ENCODE data around the gene OR1A1.
"Not testable (repeated sequence)": the region's sequence is repeated elsewhere in the genome, so short reads cannot be mapped to it uniquely, and the experiment has no call there.

Gene OR1A1, protein sequence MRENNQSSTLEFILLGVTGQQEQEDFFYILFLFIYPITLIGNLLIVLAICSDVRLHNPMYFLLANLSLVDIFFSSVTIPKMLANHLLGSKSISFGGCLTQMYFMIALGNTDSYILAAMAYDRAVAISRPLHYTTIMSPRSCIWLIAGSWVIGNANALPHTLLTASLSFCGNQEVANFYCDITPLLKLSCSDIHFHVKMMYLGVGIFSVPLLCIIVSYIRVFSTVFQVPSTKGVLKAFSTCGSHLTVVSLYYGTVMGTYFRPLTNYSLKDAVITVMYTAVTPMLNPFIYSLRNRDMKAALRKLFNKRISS

DNA sequence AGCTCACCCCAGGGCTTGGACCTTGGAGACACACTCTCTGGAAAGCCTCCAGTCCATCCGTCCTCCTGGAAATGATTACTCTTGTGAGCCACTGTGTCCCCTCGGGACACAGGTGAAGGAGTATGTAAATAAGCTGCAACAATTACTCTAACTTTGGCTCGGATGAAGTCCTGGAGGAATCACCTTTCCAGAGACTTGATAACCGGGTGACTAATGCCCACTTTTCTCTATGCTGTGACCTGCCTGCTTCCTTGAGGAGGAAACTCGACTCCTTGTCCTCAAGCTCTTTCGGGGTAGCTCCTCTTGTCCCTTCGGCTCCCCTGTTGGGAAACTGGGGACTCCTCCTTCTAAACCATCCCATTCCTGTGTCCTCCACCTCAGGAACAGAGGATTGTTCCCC lies at the start of gene OR1A1:
Gene OR1A1 (plus strand): TSS at position 301 of the 400 bp plus-strand sequence. CDS start 7,954 bp downstream, outside the sequence.
- no peak for DNase-seq (ENCODE audit: low spot score)

DNA sequence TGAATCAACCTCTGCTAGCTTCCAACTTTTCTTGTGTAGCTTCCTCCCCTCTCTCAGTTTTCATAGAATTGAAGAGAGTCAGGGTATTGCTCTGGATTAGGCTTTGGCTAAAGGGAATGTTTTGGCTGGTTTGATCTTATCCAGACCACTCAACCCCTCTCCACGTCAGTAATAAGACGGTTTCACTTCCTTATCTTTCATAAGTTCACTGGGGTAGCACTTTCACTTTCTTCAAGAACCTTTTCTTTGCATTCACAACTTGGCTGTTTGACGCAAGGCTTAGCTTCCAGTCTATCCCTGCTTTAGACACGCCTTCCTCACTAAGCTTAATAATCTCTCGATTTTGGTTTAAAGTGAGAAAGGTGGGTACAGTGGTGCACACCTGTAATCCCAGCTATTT lies 39.9 kb upstream of the OR1A1 start:
- DNase-seq (ENCODE audit: low spot score), result no peak

DNA sequence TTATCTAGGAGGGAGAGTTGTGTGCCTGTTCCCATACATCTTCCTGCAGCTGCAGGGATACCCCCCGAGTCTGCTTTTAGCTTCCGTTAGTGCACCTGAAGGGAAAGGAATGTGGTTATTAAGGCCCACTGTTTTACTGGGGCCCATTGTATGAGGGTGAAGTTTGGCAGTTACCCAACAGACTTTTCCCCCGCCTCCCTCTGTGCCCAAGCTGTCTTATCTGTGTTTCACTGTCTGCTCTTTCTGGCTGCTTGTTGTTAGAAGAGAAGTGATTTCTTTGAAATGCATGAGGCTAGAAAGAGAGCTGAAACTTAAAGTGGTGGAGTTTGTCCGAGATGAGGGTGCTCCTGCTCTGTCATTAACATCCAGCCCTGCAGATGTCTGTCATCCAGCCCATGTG lies 17.5 kb upstream of the OR1A1 start:
- DNase-seq (ENCODE audit: low spot score), result no peak

DNA sequence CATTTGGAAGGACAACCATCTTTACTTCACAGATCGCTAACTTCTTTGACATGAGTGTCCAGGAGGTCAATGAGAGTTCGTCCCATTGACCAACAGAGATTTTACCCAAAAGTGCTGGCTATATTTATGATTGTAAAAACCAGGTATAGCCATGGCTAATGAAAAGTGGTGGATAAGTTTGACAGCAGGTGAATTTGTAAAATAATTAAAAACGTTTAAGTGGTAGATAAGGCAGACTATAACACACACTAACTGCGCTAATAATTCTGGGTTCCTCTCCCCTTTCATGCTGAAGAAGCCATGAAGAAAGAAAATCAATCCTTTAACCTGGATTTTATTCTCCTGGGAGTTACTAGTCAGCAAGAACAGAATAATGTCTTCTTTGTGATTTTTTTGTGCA lies 10.2 kb upstream of the OR1A1 start, which contains the start of gene OR1A2:
Gene OR1A2 (plus strand): TSS at position 301 of the 400 bp plus-strand sequence. CDS start 0 bp downstream, at position 301.
- DNase-seq (ENCODE audit: low spot score), result no peak

DNA sequence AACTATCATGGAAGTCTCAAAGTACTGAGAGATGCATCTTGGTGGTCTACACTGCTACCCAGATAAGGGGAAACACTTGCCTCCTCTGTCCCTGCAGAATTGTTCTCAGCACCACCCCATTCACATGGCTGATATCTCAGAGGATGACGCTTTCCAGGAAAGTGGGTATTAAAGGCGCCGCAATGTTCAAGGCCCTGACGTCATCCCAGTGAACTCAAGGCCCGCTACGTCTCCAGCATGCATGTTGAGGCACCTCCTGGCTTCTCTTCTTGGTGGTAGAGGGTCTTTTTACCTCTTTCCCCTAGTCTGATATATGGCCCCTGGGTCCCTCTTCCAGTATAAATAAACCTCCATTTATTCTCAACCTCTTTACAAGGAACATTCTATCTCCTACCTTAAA lies 1.0 kb downstream of the OR1A1 start:
- DNase-seq (ENCODE audit: low spot score), result no peak

DNA sequence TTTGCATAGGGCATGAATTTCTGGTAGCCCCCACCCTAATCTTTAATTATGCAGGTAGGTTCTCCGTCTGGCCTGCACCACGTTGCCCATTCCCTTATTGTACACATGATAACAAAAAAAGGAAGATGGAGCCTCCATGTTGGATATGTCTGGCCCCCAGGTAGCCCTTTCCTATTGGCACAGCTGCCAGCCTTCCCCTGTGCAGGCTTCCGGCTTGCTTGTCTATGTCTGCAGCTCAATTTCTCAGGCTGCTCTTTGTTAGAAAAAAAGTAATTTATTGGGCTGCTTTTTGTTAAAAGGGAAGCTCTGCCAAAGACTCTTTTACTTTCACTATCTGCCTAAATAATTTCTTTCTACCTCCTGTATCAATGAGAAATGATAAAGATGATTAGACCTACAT lies 5.5 kb downstream of the OR1A1 start:
- no peak for DNase-seq (ENCODE audit: low spot score)

DNA sequence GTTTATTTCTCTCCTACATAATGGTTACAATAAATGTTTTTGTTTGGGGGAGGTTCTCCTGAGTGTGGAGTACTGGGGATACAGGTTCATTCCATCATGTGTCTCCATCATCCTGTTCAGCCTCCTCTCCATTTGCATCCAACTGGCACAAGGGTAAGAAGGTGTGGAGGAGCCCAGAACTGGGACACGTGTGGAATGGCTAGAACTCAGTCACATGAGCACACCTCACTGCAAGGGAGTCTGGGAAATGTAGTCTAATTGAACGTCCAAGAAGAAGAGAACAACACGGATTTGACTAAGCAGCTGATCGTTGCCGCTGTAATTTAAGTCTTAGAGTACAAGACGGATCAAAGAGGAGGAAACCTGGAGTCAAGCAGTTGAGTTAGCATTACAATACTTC lies 6.1 kb downstream of the OR1A1 start:
- DNase-seq (ENCODE audit: low spot score), result no peak

DNA sequence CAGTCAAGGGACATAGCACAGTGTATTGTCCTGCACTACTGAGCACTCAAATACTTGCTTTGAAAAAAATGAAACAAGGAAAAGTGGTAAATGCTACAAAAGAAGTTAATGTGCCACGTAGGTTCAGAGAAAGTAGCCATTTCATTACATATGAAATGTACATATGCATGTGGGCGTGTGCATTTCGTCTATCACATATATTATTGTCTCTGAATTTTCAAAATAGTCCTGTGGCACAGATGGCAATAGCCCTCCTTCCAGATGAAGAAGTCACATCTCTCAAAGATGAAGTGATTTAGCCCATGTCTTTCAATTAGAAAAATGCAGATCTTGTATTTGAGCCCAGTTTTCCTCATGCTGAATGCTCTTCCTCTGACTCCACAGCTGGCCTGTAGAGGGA lies 12.5 kb downstream of the OR1A1 start:
- not testable (repeated sequence) for DNase-seq (ENCODE audit: low spot score)

DNA sequence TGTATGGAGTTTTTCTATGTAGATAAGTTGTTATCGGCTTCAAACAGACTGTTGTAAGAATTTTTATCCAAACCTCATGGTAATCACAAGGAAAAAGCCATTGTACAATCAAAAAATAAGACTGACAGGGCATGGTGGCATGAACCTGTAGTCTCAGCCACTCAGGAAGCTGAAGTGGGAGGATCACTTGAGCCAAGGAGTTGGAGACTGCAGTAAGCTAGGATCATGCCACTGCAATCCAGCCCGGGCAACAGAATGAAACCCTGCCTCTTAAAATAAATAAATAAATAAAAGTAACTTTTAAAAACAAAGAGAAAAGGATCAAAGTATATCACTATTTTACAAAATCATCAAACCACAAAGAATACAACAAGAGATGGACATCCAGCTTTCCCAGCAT lies 14.4 kb downstream of the OR1A1 start:
- no peak for DNase-seq (ENCODE audit: low spot score)

DNA sequence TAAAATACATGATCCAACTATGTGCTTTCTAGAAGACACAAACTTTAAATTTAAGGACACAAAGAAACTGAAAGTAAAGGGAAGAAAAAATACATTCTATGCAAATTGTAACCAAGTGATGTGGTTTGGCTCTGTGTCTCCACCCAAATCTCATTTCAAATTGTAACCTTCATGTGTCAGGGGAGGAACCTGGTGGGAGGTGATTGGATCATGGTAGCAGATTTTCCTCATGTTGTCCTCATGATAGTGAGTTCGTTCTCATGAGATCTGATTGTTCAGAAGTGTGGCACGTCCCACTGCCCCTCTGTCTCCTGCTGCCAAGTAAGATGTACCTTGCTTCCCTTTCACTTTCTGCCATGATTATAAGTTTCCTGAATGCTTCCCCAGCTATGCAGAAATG lies 15.0 kb downstream of the OR1A1 start:
- no peak for DNase-seq (ENCODE audit: low spot score)

DNA sequence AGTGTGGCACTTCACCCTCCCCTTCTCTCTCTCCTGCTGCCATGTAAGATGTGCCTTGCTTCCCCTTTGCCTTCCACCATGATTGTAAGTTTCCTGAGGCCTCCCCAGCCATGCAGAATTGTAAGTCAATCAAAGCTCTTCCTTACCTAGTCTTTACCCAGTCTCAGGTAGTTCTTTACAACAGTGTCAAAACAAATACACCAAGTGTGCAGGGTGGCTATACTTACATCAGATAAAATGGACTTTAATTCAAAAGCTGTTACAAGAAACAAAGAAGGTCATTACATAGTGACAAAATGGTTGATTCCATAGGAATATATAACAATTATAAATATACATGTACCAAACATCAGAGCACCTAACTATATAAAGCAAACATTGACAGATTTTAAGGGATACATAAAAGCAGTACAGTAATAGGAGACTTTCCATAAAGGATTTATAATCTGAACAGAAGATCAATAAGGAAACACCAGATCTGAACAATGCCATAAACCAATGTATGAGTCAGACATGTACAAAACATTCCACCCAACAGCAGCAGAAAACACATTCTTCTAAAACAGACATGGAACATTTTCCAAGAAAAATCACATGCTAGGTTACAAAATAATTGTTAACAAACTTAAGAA lies 17.4 kb downstream of the OR1A1 start:
- not testable (repeated sequence) for DNase-seq (ENCODE audit: low spot score)

DNA sequence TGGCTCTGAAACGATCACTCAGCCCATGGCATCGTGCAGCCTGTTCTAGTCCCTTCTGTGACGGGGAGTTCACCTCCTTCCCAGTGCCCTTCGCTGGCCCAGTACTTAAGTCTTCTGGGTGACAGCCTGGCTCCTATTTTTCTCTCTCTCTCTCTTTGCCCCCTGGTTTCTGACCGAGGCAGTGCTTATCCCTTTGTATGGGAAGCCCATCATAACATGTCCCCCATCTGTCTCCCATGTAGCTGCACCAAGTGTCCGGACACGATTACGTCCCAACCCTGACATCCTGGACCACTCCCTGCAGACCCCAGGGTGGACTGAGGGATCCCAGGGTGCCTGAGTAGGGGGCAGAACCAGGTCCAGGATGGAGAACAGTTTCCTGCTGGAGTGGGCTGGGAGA lies 24.8 kb downstream of the OR1A1 start:
- not testable (repeated sequence) for DNase-seq (ENCODE audit: low spot score)

DNA sequence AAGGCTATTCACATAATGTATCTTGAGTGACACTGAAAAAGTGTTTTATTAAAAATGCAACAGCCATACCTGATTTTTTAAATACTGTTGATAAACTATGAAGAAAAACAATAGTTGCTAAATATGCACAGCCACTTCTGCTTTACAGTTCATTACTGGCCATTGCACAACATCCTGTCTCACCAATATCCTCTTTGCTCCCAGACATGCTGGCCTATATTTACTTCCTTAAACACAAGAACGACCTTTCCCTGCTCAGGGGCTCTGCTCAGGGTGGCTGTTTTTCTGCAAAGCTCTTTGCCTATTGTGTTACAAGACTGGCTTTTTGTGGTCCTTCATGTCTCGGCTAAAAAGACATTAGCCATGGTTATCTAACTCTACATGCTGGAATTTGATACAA lies 31.2 kb downstream of the OR1A1 start:
- DNase-seq (ENCODE audit: low spot score), result not testable (repeated sequence)

DNA sequence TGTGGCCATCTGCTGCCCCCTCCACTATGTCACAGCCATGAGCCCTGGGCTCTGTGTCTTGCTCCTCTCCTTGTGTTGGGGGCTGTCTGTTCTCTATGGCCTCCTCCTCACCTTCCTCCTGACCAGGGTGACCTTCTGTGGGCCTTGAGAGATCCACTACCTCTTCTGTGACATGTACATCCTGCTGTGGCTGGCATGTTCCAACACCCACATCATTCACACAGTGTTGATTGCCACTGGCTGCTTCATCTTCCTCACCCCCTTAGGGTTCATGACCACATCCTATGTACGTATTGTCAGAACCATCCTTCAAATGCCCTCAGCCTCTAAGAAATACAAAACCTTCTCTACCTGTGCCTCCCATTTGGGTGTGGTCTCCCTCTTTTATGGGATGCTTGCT lies 33.6 kb downstream of the OR1A1 start:
- DNase-seq (ENCODE audit: low spot score), result not testable (repeated sequence)

DNA sequence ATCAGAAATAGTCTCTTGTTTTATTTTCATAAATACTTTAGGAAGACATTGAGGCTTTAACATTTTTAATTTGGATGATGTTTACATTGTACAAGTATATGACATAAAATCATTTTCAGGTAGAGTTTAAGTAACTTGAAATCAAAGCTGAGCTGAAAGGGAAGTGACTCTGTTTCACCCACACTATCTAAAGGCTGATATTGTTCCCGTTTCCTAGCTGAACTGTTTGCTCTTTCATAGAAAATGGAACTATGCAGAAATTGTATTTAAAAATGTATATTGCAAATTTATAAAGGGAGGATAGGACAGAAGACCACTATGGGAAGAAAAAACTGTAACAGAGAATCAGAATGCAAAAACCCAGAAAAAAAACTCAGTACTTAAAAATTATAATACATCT lies 37.4 kb downstream of the OR1A1 start:
- not testable (repeated sequence) for DNase-seq (ENCODE audit: low spot score)

DNA sequence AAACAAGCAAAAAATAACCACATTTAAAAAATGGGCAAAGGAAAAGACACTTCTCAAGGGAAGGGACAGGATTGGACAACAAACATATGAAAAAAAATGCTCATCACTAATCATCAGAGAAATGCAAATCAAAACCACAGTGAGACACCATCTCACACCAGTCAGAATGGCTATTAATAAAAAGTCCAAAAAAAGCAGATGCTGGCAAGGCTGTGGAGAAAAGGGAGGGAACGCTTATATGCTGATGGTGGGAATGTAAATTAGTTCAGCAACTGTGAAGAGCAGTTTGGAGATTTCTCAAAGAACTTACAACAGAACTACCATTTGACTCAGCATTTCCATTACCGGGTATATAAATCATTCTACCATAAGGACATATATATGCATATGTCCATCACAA lies 41.5 kb downstream of the OR1A1 start:
- not testable (repeated sequence) for DNase-seq (ENCODE audit: low spot score)

DNA sequence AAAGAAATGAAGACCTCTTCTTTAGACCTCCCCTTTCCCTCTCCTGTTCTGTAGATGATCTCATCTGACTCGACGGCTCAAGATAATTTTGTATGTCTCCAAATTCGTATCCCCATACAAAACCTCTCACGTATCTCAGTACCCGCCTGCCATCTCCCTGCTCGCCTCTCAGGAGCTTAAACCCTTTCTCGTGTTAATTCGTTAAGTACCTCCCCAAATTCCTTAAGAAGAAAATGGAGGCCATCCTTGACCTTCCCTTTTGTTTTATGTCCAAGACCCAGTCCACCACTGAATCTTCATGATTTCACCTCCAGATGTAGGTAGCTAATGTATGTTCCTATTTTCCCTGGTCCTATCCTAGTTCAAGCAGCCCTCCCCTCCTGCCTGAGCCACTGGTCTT lies 49.1 kb downstream of the OR1A1 start:
- DNase-seq (ENCODE audit: low spot score), result no peak

DNA sequence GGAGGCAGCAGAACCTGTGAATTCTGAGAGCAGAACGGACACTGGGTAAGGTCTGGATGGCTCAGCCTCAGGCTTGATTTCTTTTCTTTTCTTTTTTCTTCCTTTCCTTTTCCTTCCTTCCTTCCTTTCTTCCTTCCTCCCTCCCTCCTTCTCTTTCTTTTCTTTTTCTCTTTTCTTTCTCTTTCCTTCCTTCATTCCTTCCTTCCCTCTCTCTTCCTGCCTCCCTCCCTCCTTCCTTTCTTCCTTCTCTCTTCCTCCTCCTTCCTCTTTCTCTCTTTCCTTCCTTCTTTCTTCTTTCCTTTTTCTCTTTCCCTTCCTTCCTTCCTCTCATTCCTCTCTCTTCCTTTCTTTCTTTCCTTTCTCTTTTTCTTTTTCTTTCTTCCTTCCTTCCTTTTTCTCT lies 52.7 kb downstream of the OR1A1 start:
- DNase-seq (ENCODE audit: low spot score), result no peak

DNA sequence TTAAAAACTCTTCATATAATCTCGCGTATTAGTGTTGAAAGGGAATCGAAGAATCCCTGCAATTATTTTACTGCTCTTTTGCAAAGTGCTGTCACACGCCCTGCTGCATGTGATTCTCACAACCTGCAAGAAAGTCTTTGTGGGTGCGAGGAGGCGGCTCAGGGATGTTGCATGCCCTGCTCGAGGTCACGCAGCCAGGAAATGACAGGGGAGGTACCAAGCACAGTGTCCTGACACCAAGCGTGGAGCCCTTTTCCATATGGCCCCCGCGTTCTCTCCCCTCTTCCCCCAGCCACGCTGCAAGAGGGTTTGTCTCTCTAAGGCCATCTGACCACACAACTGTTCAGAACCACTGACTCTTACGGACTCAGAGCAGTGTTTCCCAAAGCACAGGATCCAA lies 53.1 kb downstream of the OR1A1 start:
- DNase-seq (ENCODE audit: low spot score), result no peak
